GM19238 (cell line): ENCODE data around the gene GPBP1L1.

ENCODE experiments used
- DNase-seq: peaks from one replicate; pipeline ENCODE4 v3.0.0; 2011; ENCODE audit warnings: low spot score; ENCODE audit not compliant: insufficient read length

The GPBP1L1 gene

GRCh38 chr1:45643321-45643720 is 43.0 kb downstream of the GPBP1L1 start:
- no peak for DNase-seq

- no peak for DNase-seq
Measured at GRCh38 chr1:45640293-45640692, 46.0 kb downstream of the GPBP1L1 start.

GRCh38 chr1:45635211-45635610 is 51.1 kb downstream of the GPBP1L1 start:
- no peak for DNase-seq

- DNase-seq = no peak
Measured at GRCh38 chr1:45630429-45630828, 55.9 kb downstream of the GPBP1L1 start.

- no peak for DNase-seq
Measured at GRCh38 chr1:45629035-45629434, 57.3 kb downstream of the GPBP1L1 start.

- no peak for DNase-seq
Measured at GRCh38 chr1:45623972-45624371, 62.4 kb downstream of the GPBP1L1 start, which contains the start of gene CCDC17. CCDC17 (minus strand) TSS chr1:45624054; CDS start chr1:45623909, 145 bp downstream.

GRCh38 chr1:45622524-45623394 is 63.6 kb downstream of the GPBP1L1 start:
- DNase-seq = no peak

GRCh38 chr1:45621895-45622523 is 64.3 kb downstream of the GPBP1L1 start:
- no peak for DNase-seq

- DNase-seq = no peak
Measured at GRCh38 chr1:45621501-45621836, 64.9 kb downstream of the GPBP1L1 start.

- no peak for DNase-seq
Measured at GRCh38 chr1:45620588-45621500, 65.5 kb downstream of the GPBP1L1 start.

GRCh38 chr1:45619149-45619921 is 67.0 kb downstream of the GPBP1L1 start:
- DNase-seq = no peak

- no peak for DNase-seq
Measured at GRCh38 chr1:45617618-45618017, 68.7 kb downstream of the GPBP1L1 start.

GRCh38 chr1:45615885-45616284 is 70.4 kb downstream of the GPBP1L1 start:
- no peak for DNase-seq

- no peak for DNase-seq
Measured at GRCh38 chr1:45612941-45613579, 73.3 kb downstream of the GPBP1L1 start.

GRCh38 chr1:45610589-45611226 is 75.6 kb downstream of the GPBP1L1 start:
- DNase-seq = no peak

GRCh38 chr1:45608175-45609156 is 77.9 kb downstream of the GPBP1L1 start:
- no peak for DNase-seq

- DNase-seq = no peak
Measured at GRCh38 chr1:45607404-45608074, 78.8 kb downstream of the GPBP1L1 start.

GRCh38 chr1:45604239-45604638 is 82.1 kb downstream of the GPBP1L1 start:
- no peak for DNase-seq
